Activated CD4-positive, alpha-beta T cell treated with anti-CD3 and anti-CD28 coated beads, Interleukin-2, amount 50 U/mL, for 24 hours (primary cell): Measurements from ENCODE around the gene FLNB.
A peak's percentile ranks its signal among the peaks of the same experiment; 100 is the strongest.

ENCODE experiments used
- DNase-seq, 2 donors: peaks; one replicate each; pipeline ENCODE4 v3.0.0-alpha.2; 2020; ENCODE audit warnings: low read depth in 1 of 2, low spot score in 1 of 2

FLNB gene

DNA sequence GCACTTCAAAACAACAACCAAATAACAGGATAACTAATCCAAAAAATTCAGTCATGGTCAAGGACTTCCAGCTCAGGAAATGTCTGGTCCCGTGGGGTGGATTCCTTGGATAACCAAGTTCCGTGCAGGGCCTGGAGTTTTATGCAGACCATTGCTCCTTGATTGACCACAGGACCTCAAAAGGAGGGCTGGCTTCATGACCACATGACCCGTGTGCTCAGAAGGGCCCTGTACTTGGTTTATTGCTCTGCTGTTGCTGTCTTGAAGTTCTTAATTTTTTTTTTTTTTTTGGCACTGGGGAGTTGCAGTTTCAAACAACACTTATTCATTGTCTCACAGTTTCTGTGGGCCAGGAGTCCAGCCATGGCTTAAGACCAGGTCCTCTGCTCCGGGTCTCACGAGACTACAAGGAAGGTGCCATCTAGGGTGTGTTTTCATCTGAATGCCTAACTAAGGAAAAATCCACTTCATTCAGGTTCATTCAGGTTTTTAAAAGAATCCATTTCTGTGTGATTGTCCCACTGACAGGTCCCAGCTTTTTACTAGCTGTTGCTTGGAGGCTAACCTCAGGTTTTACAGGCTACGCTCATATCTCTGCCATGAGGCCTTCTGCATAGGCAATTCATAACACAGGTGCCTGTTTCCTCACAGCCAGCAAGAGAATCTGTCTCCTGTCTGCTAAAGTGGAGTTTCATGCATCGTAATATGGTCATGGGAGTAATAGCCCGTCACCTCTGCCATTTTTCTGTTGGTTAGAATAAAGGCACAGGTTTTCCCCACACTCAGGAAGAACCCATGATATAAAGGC lies 65.3 kb downstream of the FLNB start:
- no peak for DNase-seq

DNA sequence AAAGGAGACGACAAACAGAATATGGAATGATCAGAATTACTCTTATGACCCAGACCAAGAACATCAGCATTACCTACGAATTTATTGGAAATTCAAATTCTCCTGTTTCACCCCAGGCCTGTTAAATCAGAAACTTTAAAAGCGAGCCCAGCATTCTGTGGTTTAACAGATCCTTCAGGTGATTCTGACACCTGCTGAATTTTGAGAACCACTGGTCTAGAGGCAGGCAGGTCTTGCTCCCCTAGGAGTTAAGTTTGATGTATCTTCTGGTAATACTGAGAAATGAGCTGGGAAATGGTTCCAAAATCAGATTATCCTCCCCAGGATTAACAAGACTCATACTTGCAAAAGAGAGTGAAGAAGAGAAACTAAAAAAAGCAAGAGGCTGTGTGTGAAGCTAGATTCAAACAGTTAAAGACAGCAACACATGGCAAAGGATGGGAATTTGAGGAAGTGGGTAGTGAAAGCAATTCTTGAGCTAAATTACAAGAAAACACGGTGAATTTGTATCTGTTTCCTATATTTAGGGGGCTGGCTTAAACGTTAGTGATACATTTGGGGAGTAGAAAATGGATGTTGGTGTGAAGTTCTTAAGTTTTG lies 66.0 kb downstream of the FLNB start:
- no peak for DNase-seq

DNA sequence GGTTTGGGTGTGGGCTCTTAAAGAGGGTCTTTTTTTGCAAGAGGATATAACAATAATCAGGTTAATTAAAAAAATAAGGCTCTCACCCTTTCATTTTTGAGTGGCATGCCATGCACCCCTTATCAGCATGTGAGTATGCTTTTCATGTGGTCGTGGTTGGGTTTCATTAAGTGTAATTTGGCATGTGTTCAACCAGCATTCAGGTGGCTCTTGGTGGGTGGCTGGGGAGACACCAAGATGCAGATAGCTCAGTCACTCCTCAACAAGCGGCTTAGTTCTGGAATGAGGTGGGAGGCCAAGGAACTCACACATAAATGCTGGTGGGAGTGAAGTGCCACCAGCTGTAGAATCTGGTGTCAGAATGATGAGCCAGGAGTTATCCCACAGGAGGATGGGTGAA lies 66.8 kb downstream of the FLNB start:
- DNase-seq: peak in 1 of 2 donors; percentile 15

DNA sequence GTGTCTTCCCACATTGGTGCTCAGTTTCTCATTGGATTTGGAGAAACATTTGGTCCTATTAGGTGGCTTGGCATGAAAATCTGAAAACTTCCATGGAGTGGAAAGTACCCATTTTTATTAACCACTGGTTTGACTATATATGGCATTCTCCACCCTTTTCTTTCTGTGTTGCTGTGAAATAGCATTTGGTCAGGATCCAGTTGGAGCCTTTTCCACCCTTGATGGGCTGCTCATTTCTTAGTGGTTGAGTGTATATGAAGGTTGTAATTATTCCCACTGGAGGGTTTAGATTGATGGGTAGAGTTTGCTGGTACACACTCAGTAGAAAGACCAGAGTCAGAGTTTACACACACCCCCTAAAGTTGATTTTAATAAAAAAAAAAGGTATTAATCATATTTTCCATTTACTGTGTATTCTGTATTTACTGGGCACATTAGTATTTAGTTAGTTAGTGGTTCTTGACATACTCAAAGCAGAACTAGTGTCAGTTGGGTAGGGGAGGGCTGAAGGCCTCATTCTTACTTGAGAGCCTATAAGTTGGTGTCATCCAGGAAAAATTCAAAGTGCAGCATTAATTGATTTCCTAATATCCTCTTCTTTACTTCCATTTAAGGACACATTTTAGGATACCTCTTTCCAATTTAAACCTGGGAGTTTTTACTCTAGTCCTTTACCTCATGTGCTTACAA lies 69.5 kb downstream of the FLNB start:
- DNase-seq: no peak

DNA sequence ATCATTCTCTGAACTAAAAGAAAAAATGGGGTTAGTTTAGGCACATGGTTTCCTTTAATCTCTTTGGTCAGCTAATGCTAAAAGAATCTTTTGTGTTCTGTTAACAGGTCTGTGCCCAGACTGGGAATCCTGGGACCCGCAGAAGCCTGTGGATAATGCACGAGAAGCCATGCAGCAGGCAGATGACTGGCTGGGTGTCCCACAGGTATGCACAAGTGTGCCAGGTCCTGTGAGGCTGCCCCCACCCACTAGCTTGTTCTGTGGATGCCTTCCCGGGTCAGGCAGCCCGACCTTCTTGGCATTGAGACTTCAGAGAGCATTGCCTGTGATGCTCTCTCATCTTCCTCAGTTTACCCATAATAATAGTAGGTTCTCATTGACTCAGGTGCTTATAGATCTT lies 70.4 kb downstream of the FLNB start:
- no peak for DNase-seq

DNA sequence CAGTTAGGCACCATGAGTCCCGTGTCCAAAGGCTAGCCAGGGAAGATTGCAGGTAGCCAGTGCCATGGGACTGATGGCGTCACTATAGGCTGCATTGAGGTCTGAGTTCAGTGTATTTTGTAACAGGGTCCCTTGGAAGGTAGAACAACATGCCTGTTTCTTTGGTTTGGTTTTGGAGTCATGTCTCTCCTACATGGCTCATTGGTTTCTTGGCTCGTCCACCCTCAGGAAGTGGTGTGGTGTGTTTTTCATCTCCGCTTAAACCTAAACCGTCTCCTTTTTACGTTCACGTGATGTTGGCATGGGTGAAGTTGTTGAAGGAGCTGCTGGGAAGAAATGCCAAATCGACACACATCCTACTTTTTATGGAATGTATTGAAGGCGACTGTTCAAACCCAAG lies 71.6 kb downstream of the FLNB start:
- no peak for DNase-seq

DNA sequence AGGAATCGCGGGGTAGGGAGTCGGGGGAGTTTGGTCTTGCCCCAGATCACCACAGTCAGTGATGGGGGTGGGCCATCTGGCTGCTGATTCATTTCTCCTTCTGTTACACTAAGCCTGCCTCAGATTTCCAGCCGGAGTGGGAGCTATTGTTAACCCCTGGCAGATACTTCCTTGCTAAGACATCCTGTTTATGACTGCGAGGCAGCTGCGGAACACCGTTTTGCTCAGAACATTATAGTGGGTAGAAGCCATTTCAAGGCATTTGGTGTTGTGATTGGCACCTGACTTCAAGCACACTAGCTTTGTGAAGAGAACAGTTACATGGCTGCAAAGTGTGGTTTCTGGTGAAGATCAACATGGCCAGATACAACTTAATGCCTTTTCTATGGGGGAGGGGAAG lies 73.8 kb downstream of the FLNB start:
- DNase-seq: no peak

DNA sequence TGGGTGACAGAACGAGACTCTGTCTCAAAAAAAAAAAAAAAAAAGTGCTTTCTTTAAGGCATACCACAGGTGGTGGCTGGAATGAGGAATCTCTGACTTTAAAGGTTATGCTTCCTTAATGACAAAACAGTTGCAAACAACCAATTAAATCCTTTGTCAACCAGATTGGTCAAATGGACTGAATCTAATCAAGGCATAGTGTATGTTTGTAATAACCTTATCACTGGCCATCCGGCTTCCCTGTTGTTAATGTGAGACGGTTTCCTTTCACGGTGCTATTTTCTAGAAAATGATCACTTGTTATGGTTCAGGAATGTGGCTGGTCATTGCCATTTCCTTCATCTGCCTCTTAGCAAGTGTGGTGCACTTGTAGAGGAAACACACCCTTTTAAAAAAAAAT lies 75.9 kb downstream of the FLNB start:
- no peak for DNase-seq

DNA sequence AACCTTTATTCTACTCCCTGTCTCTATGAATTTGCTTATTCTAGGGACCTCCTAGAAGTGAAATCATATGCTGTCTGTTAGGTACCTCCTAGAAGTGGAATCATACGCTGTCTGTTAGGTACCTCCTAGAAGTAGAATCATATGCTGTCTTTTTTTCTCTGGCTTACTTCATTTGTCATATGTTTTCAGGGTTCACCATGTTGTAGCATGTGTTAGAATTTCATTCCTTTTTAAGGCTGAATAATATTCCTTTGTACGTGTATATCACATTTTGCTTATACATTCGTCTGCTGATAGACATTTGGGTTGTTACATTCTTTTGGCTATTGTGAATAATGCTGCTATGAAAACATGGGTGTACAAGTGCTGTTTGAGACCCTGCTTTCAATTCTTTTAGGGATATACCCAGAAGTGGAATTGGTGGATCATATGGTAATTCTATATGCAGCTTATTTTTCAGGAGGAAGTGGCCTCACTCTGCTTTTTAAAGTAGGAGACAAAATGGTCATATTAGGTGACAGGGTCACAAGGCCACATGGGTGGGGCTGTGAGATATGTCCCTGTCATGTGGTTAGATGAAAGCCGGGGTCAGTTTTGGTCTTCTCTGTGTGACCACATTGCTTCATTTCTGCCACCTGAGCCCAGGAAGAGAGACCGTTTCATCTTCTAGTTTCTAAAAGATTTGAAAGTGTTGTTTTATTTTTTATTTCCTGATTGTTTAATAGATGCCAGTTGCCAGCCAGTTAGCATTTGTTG lies 76.7 kb downstream of the FLNB start:
- DNase-seq: no peak

DNA sequence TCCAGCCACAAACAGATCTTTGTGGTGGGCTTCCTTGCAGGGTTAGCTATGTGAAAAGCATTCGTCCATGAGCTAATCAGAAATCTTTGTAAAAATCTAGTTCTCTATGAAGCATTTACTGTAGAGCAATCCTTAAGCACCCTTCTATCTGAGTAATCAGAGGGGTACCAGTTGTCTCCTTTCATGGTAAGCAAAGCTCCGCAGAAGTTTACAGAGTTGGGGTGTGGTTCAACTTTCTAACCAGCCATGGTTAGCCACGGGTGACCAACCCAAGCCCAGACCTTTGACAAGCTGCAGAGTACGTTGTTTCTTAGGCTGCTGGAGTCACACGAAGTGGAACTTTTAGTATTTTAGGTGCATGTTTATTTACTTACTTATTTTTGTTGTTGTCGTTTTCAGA lies 77.4 kb downstream of the FLNB start:
- no peak for DNase-seq

DNA sequence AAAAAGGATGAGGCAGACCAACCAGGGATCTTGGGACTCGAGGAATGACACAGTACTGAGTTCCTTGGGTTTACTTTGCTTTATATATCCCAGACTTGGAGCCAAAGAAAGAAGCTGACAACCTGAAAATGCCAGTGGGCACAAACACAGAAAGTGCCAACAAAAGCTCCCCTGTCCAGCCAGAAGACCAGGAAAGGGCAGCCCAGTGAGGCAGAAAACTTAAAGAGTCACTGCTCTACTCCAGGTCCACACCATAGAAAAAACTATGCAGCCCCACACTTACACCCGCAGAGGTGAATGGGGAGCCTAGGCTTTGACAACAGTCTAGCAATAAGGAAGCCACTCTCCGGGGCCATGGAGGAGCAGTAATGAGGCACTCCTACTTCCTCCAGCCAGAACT lies 80.3 kb downstream of the FLNB start:
- DNase-seq: no peak

DNA sequence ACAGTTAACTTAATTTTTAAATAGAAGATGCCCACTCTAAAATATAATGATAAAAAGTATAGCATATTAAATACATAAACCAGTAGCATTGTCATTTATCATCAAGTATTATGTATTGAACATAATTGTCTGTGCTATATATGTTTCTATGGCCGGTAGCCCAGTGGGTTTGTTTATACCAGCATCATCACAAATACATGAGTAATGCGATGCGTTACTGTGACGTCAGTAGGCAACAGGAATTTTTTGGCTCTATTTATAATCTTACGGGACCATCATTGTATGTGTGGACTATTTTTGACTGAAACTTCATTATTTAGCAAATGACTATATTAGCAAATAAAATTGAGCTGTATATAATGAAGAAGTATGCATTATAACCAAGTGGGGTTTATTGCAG lies 82.1 kb downstream of the FLNB start:
- DNase-seq: no peak

DNA sequence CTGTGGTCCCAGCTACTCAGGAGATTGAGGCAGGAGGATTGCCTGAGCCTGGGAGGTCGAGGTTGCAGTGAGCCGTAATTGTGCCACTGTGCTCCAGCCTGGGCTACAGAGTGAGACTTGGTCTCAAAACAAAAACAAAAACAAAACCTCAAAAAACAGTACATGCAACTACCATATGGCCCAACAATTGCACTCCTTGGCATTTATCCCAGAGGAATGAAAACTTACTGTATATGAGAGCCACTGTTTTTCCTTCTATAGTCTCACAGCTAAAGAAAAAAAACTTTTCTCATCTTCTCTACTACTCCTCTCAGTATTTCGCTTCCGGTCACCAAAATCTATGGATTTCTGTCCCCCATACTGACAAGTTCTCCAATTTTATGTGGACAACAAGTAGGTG lies 84.3 kb downstream of the FLNB start:
- no peak for DNase-seq

DNA sequence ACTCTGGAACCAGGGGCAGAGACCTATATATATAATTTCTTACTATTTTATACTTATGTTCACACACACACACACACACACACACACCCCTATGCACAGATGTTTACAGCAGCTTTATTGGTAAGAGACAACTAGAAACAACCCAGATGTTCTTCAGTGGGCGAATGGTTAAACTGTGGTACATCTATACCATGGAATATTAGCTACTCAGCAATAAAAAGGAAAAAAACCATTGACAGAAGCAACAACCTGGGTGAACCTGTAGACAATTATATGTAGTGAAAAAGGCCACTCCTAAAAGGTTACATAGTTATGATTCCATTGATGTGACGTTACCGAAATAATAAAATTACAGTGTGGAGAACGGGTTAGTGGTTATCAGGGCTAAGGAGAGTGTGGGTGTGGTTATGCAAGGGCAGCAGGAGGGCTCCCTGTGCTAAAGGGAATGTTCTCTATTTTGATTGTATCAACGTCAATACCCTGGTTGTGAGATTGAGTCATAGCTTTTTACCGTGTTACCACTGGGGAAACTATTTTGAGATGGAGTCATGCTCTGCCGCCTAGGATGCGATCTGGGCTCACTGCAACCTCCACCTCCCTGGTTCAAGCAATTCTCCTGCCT lies 85.5 kb downstream of the FLNB start:
- DNase-seq: no peak

DNA sequence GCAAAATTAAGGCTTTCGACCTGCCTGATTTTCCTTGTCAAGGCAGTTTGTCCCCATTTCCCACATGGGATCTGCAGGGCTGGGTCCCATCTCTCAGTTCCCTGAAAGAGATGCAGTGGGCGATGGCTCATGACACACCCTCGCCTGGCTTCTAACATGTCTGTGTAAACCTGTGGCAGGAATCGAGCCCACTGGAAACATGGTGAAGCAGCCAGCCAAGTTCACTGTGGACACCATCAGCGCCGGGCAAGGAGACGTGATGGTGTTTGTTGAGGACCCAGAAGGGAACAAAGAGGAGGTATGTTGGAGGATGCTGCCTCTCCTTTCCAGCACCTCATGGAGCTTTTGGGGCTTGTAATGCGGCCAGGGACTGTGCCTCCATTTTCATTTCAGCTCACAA lies 86.4 kb downstream of the FLNB start:
- no peak for DNase-seq

DNA sequence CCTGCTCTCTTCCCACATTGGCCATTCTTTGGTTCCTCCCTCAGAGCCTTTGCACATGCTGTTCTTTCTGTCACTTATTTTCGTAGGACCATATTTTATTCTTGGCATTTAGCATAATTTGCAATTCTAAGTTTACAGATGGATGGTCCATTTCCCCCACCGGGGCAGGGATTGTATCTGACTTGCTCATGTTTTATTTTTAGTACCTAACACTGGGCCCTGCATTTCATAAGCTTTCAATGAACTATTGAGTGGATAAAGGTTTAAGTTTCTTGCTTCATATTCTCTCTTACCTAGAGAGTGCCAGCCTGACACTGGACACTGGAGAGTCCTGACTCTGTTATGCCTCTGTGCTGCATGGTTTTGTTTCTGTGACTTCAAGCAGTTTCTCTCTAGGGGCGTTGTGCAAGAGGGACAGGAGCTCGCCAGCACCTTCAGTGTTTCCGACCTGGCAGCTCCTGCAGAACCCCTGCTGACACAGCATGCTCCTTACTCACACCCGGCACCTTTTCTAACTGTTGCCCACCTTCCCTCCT lies 87.4 kb downstream of the FLNB start:
- no peak for DNase-seq

DNA sequence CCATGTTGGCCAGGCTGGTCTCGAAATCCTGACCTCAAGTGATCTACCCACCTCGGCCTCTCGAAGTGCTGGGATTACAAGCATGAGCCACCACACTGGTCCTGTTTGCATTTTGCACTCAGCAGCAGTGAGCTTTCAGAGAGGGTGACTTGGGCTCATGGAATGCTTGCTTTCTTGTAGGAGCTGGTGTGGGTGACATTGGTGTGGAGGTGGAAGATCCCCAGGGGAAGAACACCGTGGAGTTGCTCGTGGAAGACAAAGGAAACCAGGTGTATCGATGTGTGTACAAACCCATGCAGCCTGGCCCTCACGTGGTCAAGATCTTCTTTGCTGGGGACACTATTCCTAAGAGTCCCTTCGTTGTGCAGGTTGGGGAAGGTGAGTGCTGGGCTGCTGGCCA lies 90.3 kb downstream of the FLNB start:
- DNase-seq: no peak

DNA sequence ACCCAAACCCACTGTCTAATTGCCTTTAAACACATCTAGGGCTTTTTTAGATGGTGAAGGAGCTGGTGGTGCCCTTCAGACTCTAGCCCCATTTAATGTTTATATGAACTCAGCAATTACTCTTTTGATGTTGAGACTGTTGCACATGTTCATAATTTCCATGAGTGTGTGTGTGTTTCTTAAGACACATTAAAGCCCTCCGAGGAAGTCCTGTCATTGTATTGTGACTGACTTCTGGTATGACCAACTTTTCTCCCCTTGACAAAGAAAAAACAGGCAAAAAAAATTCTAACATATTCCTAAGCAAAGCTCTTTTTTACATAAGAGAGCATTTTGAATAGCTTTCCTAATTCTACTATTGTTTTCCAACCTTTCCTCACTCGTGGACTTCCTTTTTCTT lies 91.6 kb downstream of the FLNB start:
- no peak for DNase-seq

DNA sequence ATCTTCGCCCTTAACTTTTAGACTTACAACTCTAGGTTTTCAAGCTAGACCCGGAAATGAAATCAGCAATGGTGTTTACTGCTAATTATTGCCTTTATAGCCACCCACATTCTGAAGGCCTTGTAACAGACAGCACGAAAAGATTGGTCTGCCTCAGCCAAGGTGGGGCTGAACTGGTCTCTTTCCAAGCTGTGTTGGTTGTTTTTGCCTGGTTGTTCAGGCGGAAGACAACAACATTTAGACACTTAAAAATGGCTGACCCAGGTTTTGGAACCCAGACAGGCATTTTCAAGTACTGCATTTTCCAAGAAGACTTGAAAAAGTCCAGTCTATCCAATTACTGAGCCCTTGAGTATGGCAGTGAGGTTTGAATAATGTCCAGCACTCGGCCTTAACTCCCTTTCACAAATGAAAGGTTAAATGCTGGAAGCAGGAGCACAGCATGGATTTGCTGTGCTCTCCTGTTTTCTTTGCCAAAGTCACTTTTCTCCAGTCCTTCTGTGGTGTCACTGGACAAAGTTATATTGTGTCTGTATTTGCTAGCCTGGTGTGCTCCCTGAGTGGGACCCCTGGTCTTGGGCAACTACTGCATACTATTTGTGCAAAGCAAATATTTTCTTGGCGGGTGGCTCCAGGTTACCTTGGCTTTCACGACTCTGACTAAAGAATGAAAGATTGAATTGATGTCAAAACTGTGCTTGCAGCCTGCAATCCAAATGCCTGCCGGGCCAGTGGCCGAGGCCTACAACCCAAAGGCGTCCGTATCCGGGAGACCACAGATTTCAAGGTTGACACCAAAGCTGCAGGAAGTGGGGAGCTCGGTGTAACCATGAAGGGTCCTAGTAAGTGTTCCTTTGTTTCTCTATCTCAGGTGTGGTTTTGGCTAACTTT lies 93.5 kb downstream of the FLNB start:
- no peak for DNase-seq

DNA sequence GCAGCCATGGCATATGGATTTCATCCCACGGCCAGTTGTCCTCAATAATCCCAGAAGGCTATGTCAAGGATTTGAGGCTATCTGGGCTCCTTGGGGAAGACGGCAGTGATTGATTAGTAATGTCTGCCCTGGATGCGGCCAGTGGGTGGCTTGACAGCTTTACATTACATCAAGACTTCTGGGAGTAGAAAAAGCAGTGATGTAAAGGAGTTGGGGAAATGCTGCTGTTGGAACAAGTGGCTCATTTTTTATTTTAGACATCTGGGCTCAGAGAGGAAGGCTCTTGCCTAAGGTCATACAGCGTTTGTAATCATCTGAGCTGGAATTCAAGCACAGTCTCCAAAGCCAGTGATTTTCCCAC lies 94.1 kb downstream of the FLNB start:
- no peak for DNase-seq
